Endodermal cell (in vitro differentiated cells): Measurements from ENCODE around the gene SAMD11. TPM values are rescaled to one million over a fixed set of nuclear protein-coding genes. Genes with fewer than 3 reads are reported as not detected.

Source experiments
- DNase-seq: peaks from one replicate; pipeline ENCODE4 v3.0.0-alpha.2; 2017
- H3K27ac ChIP-seq: 2 replicates; pipeline ENCODE4 v1.5.1; 2013; ENCODE audit warnings: mild to moderate bottlenecking, low read depth, low read length, moderate library complexity
- H3K27me3 ChIP-seq: 2 replicates; pipeline ENCODE4 v1.6.1; 2013; ENCODE audit warnings: mild to moderate bottlenecking, low read length, moderate library complexity; ENCODE audit not compliant: insufficient read depth, control insufficient read depth, poor library complexity, severe bottlenecking
- H3K36me3 ChIP-seq: 2 replicates; pipeline ENCODE4 v1.7.0; 2013; ENCODE audit warnings: mild to moderate bottlenecking, low read length, moderate library complexity; ENCODE audit not compliant: control insufficient read depth, insufficient read depth
- H3K4me1 ChIP-seq: one replicate; pipeline ENCODE4 v1.7.0; 2013; ENCODE audit warnings: low read length; ENCODE audit not compliant: control insufficient read depth, insufficient read depth
- H3K4me3 ChIP-seq: 2 replicates; pipeline ENCODE4 v1.5.1; 2013; ENCODE audit warnings: mild to moderate bottlenecking, low read length, moderate library complexity
- H3K9ac ChIP-seq: 2 replicates; pipeline ENCODE4 v1.6.1; 2013; ENCODE audit warnings: mild to moderate bottlenecking, low read length, moderate library complexity; ENCODE audit not compliant: poor library complexity, severe bottlenecking; ENCODE audit errors: extremely low read depth
- H3K9me3 ChIP-seq: 2 replicates; pipeline ENCODE4 v1.6.1; 2013; ENCODE audit warnings: mild to moderate bottlenecking, low read length, moderate library complexity; ENCODE audit not compliant: control insufficient read depth
- H3K27ac Mint-ChIP-seq: 2 replicates; pipeline ENCODE4 v1.8.0; 2020; ENCODE audit warnings: mixed read lengths
- H3K27me3 Mint-ChIP-seq: 2 replicates; pipeline ENCODE4 v1.8.0; 2021; ENCODE audit warnings: mild to moderate bottlenecking, mixed read lengths; ENCODE audit not compliant: insufficient read depth
- H3K36me3 Mint-ChIP-seq: 2 replicates; pipeline ENCODE4 v1.8.0; 2020; ENCODE audit warnings: low read depth, mixed read lengths
- H3K4me1 Mint-ChIP-seq: 2 replicates; pipeline ENCODE4 v1.8.0; 2020; ENCODE audit warnings: mixed read lengths
- H3K4me3 Mint-ChIP-seq: 2 replicates; pipeline ENCODE4 v1.8.0; 2020; ENCODE audit warnings: mild to moderate bottlenecking, moderate library complexity, mixed read lengths
- H3K9me3 Mint-ChIP-seq: 2 replicates; pipeline ENCODE4 v1.8.0; 2020; ENCODE audit warnings: mild to moderate bottlenecking, mixed read lengths
- WGBS, 2 experiments: methylation state at CpG; one replicate each; pipeline versions ENCODE4 v1.1.5 to v1.1.7; 2013; ENCODE audit warnings: missing lambda C conversion rate in 2 of 2, mixed read lengths in 1 of 2; ENCODE audit not compliant: insufficient coverage in 1 of 2, insufficient read length in 1 of 2; 5-methylcytosine and 5-hydroxymethylcytosine counted together
- total RNA-seq, 2 donors: library from RNA; stranded (reverse); fragmentation: NEBNext Ultra II Directional in 1 of 2; extraction: Animal tissue kit (Norgen Biotek cat#: 25700) in 1 of 2; gene quantifications; 2 replicates in 1 of 2; 3 replicates in 1 of 2; pipeline ENCODE4 v1.2.1, GENCODE V29; 2021
- TF ChIP-seq, protein P1 (sequence below): fragments of 200-600 bp; sonication (generic); conservative IDR thresholded peaks from 2 replicates; pipeline ENCODE4 v1.5.0; 2021; ENCODE audit warnings: antibody characterized with exemption, mild to moderate bottlenecking

Gene SAMD11
- total RNA-seq, 2 donors from 2014 or later = 152 to 156 TPM

DNA sequence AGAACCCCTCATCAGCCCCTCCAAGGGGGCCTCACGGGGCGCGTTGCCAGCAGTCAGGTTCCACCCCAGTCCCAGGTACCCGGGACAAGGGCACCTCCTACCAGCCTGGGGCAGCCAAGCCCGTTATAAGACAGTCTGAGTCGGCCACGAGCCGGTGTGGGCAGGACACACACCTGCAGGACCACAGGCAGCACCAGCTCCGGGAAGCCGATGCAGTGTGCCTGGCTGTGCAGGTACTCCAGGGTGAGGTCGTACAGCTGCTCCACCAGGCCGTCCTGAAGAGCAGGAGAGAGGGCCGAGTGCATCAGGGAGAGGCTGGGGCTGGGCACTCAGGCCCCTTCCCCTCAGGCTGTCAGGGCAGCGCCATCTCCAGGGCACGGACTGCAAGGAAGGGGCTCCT is 24.2 kb downstream of the SAMD11 start:
- Mint-ChIP-seq H3K9me3 (no peaks in the 10 kb centered on the region), H3K27me3 (no peaks in the 10 kb centered on the region), H3K4me3 (no peak overlapping the region), H3K36me3 (peaks cover 57% of the 10 kb centered on the region), H3K27ac (no peak overlapping the region), H3K4me1 (peaks cover 8% of the 10 kb centered on the region)
- no peak overlapping the region for H3K9ac ChIP-seq
- H3K27me3 ChIP-seq = no peaks in the 10 kb centered on the region
- H3K9me3 ChIP-seq = no peaks in the 10 kb centered on the region
- no peak for DNase-seq
- WGBS, 2 experiments = 95 to 96% methylated on average over 11 to 15 of the region's 15 CpGs
- no peaks in the 10 kb centered on the region for H3K4me1 ChIP-seq
- no peak overlapping the region for H3K4me3 ChIP-seq
- H3K27ac ChIP-seq = no peak overlapping the region
- peaks cover 44% of the 10 kb centered on the region for H3K36me3 ChIP-seq
- TF ChIP-seq, protein P1, sequence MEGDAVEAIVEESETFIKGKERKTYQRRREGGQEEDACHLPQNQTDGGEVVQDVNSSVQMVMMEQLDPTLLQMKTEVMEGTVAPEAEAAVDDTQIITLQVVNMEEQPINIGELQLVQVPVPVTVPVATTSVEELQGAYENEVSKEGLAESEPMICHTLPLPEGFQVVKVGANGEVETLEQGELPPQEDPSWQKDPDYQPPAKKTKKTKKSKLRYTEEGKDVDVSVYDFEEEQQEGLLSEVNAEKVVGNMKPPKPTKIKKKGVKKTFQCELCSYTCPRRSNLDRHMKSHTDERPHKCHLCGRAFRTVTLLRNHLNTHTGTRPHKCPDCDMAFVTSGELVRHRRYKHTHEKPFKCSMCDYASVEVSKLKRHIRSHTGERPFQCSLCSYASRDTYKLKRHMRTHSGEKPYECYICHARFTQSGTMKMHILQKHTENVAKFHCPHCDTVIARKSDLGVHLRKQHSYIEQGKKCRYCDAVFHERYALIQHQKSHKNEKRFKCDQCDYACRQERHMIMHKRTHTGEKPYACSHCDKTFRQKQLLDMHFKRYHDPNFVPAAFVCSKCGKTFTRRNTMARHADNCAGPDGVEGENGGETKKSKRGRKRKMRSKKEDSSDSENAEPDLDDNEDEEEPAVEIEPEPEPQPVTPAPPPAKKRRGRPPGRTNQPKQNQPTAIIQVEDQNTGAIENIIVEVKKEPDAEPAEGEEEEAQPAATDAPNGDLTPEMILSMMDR = no peak

DNA sequence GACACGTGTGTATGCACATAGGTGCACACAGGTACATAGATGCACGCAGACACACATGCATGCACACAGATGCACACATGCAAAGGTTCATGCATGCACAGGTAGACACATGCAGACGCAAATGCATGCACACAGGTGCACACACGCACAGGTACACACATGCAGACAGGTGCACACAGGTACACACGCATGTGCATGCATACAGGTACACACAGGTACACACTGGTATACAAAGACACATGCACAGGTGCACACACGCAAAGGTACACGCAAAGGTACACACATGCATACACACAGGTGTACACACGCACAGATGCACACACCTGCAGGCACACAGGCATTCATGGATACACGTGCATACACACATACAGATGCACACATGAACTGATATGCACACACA is 26.5 kb downstream of the SAMD11 start:
- Histone ChIP-seq H3K4me1 (no peaks in the 10 kb centered on the region), H3K9me3 (no peaks in the 10 kb centered on the region), H3K27me3 (no peaks in the 10 kb centered on the region), H3K27ac (no peak overlapping the region), H3K36me3 (peaks cover 67% of the 10 kb centered on the region), H3K9ac (no peak overlapping the region), H3K4me3 (no peak overlapping the region)
- H3K4me3 Mint-ChIP-seq = no peak overlapping the region
- TF ChIP-seq, protein P1 = no peak
- peaks cover 4% of the 10 kb centered on the region for H3K4me1 Mint-ChIP-seq
- DNase-seq = no peak
- no peaks in the 10 kb centered on the region for H3K9me3 Mint-ChIP-seq
- H3K36me3 Mint-ChIP-seq = peaks cover 69% of the 10 kb centered on the region
- no peaks in the 10 kb centered on the region for H3K27me3 Mint-ChIP-seq
- H3K27ac Mint-ChIP-seq = no peak overlapping the region
- WGBS, 2 experiments = 94 to 97% methylated on average over 9 of the region's 9 CpGs

DNA sequence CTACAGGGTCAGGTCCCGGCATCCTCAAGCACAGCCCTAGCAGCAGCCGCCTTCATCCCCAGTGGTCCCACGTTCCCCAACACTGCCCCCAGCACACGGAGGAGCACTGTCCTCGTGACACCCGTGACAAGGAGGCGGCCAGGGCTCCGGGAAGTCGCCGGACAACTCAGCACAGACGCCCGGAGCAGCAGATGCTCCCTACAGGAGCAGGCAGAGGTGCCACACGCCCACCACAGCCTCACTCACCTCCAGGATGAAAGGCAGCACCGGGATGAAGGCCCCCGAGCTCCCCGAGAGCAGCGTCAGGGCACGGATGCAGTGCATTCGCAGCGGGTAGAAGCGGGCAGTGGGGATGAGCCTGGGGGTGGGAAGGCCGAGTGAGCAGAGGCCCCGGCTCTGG is 27.2 kb downstream of the SAMD11 start:
- no peak overlapping the region for H3K4me3 Mint-ChIP-seq
- no peaks in the 10 kb centered on the region for H3K27me3 Mint-ChIP-seq
- peaks cover 74% of the 10 kb centered on the region for H3K36me3 ChIP-seq
- H3K27ac ChIP-seq = no peak overlapping the region
- DNase-seq = no peak
- H3K9ac ChIP-seq = no peak overlapping the region
- WGBS, 2 experiments = 88 to 95% methylated on average over 3 to 23 of the region's 23 CpGs
- H3K27me3 ChIP-seq = no peaks in the 10 kb centered on the region
- H3K4me1 ChIP-seq = no peaks in the 10 kb centered on the region
- no peaks in the 10 kb centered on the region for H3K9me3 ChIP-seq
- no peak overlapping the region for H3K27ac Mint-ChIP-seq
- no peak overlapping the region for H3K4me3 ChIP-seq
- peaks cover 69% of the 10 kb centered on the region for H3K36me3 Mint-ChIP-seq
- H3K4me1 Mint-ChIP-seq = peaks cover 4% of the 10 kb centered on the region
- no peaks in the 10 kb centered on the region for H3K9me3 Mint-ChIP-seq
- TF ChIP-seq, protein P1 = no peak
